ELR (cell line): ENCODE results near the gene PRAC1.

ENCODE experiments used
- DNase-seq: peaks from one replicate; pipeline ENCODE4 v3.0.0-alpha.2; 2015; ENCODE audit warnings: low read depth

PRAC1 gene

GRCh38 chr17:48747445-48748363 is 25.4 kb upstream of the PRAC1 start:
- DNase-seq = no peak

- DNase-seq = no peak
These were observed 24.7 kb upstream of the PRAC1 start for GRCh38 chr17:48746916-48747444.

DNA sequence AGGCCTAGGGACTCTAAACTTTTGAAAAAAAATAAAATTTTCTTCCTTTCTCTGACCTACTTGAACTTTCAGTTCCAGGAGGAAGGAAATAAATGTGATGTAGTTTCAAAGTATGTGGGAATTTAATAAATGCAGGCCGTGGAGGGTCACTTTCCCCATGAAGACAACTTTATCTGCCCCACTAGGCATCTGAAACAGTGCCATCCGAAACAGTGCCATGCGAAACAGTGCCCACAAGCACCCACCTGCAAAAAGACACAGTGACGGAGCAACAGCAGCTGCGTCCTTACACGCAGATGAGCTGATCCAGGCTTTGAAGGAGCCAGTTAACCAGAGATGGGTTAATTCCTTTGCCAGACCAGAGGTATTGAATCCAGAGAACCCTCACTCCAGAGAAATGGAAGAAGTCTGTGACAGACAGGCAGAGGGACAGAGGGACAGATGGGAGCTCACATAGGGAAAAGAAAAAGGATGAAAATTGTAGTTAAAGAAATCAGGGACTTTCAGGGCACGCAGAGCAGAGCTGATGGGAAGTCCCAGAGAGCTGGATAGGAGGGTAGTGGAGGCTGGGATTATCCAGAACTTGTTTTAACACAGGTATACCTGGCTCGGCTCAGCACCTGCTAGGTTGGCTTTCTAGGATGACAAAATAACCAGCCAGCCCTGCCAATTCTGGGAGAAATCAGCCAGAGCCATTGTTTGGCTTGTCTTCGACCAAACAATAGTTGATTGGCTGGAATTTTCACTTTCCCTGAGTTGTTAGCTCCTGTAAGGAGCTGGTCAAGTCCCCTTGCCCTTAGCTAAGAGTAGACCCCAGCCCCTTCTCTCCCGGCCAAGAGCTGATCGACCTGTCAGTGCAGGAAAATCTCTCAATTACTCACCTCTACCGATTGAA is 23.3 kb upstream of the PRAC1 start:
- no peak for DNase-seq

DNA sequence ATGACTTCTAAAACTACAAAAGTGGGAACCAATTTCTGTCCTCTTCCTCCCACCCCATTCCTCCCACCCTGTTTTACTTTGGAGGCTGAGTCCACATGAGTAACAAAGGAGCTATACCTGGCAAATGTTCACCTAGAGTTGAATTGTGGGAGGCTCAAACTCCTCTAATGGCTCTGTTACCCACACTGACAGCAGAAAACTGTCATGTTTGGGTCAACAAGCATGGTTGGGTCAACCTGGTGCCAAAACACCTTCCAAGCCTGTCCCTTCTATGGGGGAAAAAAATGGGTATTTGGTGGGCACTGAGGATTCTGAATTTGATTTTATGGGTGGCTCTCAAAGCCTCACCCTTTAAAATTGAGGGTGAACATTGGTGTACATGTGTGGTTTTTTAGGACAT is 18.2 kb upstream of the PRAC1 start:
- no peak for DNase-seq

GRCh38 chr17:48738803-48739526 is 16.6 kb upstream of the PRAC1 start:
- DNase-seq = no peak

DNA sequence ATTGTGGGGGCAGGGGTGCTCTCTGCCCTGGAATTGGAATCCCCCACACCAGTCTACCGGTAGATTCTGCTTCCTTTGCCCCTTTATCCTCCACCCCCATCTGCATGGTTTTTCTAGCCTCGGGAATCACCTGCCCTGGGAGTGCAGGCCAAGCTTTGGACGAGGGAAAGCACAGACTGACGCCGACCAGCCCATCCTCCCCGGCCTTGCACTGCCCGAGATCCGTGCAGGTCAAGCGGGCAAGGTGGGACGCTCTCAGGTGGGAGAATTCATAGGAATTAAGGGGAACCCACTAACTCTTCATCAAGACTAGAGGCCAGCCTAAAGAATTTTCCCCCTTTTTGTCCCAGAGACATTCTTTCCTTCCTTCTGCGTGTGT is 16.1 kb upstream of the PRAC1 start:
- no peak for DNase-seq

DNA sequence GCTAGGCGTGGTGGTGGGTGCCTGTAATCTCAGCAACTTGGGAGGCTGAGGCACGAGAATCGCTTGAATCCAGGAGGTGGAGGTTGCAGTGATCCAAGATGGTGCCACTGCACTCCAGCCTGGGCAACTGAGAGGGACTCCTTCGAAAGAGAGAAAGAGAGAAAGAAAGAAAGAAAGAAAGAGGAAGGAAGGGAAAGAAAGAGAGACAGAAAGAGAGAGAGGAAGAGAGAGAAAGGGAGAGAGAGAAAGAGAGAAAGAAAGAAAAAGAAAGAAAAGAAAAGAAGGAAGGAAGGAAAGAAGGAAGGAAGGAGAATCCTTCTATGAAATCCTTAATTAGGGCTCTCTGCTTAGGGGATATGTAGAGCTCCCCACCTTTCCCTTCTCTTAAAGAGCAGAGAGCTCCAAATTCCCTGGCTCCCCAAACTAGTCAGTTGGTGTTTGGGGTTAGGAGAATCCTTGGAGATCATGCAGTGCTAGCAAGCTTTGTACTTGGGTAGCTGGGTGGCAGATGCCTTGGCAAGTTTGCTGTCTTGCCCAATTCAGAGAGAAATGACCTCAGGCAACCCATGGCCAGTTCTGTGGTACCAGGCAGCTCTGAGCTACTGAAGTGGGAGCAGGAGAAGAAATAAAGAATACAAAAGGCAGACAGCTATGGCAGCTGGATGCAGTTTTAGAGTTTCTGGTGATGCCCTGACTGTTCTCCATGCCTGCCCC is 15.2 kb upstream of the PRAC1 start:
- no peak for DNase-seq

DNA sequence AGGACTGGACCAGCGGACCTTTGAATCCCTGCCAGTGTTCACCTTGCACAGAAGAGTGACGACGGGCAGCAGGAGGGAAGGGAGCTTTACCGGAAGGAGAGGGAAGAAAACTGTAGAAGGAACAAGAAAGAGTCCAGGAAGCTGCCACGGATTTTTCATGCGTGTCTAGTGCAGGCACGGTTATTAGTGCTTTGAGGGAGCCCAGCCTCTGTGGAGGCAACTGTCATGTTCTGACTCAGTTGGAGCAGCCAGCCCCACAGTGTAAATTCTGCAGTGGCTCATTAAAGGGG is 12.7 kb upstream of the PRAC1 start:
- DNase-seq = no peak

GRCh38 chr17:48734333-48735061 is 12.2 kb upstream of the PRAC1 start:
- no peak for DNase-seq

DNA sequence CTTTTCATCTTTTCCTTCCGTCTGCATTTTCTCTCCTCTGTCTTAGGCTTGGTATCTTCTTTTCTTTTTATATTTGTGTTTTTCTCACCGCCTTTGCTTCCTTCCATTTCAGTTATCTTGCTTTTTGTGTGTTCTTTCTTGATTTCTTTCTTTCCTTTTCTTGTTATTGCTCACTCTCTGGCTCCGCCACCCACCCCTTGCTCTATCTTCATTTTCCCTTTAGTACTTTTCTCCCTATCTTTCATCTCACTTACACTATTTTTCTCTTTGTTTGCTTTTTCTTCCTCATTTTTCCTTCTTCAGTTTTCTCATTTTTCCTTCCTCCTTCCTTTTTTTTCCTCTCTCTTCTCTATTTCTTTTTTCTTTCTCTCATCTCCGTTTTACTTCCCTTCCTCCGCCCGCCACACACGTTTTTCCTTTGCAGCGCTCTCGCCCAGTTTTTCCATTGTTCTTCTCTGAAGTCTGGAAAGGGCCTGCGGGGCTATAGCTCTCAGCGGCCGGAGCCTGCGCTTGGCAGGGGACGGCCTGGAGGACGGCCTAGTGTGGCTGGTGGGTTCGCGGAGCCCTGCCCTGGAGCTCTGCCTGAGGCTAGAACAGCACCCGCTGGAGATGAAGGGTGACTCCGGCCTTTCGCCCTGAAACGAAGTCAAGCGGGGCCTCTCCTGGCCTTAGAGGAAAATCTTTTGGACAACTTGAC is 11.5 kb upstream of the PRAC1 start:
- no peak for DNase-seq

GRCh38 chr17:48732688-48733629 is 10.6 kb upstream of the PRAC1 start:
- no peak for DNase-seq

- DNase-seq = no peak
These were observed 9.0 kb upstream of the PRAC1 start for GRCh38 chr17:48731355-48731754.

DNA sequence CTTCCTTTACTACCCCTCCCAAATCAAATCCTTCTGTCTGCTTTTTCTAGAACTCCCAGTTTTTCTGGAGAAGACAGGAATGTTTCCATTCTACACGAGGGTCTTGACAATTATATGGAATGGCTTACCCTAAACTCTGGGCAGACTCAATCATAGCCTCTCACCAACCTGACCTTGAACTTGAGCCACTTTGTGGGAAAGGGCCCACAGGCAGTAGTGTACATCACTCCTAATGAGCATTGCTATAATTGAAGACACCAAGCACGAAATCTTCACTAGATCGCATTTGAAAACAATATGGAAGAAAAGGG is 7.9 kb upstream of the PRAC1 start:
- no peak for DNase-seq

DNA sequence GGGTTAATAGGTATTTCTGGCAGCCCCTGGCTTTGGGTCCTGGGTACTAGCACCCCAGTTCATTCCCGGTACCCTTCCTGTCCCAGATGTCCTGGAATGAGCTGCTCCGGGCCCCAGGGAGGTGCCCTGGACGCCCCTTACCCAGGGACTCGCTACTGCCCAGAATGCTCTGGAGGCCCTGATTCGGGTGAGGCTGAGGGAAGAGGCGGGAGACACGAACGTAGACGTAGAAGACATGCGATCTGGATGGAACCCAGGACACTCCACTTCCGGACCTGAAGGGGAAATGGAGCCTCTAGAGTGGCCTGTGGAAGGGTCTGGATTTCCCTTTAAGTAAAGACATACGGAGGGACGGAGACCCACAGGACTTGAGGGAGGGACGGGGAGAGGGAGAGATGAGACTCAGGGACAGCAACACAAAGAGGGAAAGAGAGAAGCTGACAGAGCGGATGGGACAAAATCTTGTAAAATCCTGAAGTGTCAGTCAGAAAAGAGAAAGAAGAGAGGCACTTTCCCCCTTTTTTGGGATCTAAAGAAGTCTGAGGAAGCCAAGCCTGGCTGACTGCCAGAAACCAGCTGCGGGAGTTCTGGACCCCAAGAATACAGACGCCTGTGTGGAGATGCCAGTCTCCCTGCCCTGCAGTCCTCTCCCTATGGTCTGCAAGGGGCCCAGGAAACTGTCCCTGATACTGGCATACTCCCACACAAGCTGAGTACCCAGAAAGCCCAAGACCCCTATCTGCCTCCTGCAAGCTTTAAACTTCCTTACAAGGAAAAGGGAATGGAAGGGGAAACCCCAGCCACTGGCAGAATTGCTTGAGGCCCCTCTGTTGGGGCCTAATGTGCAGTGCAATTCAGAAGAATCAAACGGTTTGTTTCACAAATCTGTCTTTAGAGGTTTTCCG is 7.3 kb upstream of the PRAC1 start:
- DNase-seq = no peak

DNA sequence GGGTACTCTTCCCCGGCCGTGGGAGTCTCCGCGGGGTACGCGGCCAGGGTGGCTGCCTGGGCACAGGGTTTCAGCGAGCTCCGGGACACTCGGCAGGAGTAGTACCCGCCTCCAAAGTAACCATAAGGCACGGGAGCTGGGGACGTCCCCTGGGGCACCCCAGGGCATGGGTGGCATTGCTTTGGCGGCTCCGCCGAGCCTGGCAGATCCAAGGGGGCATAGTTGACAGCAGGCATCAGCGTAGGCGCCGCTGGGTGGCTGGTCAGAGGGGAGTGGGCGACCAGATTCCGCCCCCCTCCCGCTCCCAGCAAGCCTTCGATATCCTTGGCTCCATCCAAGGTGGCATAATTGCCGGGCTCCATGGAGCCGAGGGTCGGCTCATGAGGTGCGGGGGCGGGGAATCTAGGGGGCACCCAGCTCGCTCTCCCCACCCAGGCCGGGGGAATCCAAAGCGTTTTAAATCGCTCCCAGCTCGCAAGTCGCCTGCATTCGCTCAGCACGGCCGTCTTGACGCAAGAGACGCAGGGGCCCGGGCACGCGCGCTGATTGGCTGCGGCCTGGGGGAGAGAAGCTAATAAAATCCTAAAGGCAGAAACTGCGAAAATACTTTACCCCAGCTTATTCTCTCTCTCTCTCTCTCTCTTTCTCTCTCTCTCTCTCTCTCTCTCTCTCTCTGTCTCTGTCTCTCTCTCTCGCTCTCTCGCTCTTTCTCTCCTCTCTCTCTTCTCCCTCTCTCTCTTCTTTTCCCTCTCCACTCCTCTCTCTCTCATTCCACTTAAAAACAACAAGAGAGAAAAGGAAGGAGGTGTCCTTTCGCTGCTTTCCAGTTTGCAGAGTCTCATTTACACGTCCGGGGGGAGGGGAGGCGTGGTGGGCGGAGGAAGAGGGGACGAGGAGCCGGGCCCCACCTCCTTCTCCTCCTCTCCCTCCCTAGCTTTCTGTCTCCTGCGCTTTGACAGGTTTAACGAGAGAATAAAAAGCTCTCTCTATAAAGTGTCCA is 6.2 kb upstream of the PRAC1 start, which contains the start of gene HOXB13:
HOXB13 (minus strand) TSS at position 519 of the 1,000 bp plus-strand sequence; CDS start at position 362, 157 bp downstream.
- DNase-seq = peak; percentile 71

- no peak for DNase-seq
These were observed 5.3 kb upstream of the PRAC1 start for GRCh38 chr17:48727415-48728175.
